Body of pancreas (tissue), 4 donors: Measurements from ENCODE around the gene ING1.

Source experiments
- POLR2A ChIP-seq, 3 donors: fragments of 450-650 bp; IDR thresholded peaks; one replicate each; pipeline ENCODE4 v1.6.1; 2016; ENCODE audit warnings: antibody characterized with exemption in 3 of 3, mild to moderate bottlenecking in 2 of 3
- TF ChIP-seq, protein P1 (sequence below), 7 experiments: fragments of 450-650 bp in 4 of 7; fragments of 200-600 bp in 3 of 7; sonication (generic) in 3 of 7; IDR thresholded peaks; one replicate each; pipeline ENCODE4 v1.5.1; 2016 to 2019; ENCODE audit warnings: antibody characterized with exemption in 7 of 7

DNA sequence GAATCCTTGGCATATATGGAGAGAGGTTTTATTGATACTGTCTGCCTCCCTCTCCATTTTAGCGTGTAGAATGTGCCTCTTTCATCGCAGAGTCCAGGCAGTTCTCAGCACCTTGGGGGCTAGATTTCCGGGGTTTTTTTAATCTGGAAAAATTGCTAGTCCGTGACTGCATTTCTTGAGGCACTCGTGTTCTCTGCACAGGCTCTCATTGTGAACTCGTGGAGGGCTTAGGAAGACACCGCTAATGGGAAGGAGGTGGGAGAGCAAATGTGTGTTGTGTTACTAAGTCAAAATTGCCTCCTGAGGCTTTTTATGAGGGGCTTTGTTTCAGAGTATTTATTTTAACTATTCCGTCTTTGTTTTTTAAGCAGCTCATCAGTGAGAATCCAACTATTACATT, 10.1 kb downstream of the ING1 start:
- TF ChIP-seq, protein P1, sequence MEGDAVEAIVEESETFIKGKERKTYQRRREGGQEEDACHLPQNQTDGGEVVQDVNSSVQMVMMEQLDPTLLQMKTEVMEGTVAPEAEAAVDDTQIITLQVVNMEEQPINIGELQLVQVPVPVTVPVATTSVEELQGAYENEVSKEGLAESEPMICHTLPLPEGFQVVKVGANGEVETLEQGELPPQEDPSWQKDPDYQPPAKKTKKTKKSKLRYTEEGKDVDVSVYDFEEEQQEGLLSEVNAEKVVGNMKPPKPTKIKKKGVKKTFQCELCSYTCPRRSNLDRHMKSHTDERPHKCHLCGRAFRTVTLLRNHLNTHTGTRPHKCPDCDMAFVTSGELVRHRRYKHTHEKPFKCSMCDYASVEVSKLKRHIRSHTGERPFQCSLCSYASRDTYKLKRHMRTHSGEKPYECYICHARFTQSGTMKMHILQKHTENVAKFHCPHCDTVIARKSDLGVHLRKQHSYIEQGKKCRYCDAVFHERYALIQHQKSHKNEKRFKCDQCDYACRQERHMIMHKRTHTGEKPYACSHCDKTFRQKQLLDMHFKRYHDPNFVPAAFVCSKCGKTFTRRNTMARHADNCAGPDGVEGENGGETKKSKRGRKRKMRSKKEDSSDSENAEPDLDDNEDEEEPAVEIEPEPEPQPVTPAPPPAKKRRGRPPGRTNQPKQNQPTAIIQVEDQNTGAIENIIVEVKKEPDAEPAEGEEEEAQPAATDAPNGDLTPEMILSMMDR (IDR thresholded peaks at IDR 0.05), result no peak
- no peak for TF ChIP-seq POLR2A (IDR thresholded peaks at IDR 0.05)
